H1 (cell line): ENCODE results near the gene PDE4B. TPM values are rescaled to one million over a fixed set of nuclear protein-coding genes. Genes with fewer than 3 reads are reported as not detected.

ENCODE experiments used
- BCL11A ChIP-seq, 2 experiments: IDR thresholded peaks; one replicate each; pipeline ENCODE4 v1.6.1; 2011; ENCODE audit warnings: low read depth in 2 of 2, low read length in 2 of 2, mild to moderate bottlenecking in 2 of 2
- CBX8 ChIP-seq: fragments of 300-800, 300-1000 bp; sonication (generic); IDR thresholded peaks from 2 replicates; pipeline ENCODE4 v1.7.1; 2016; ENCODE audit warnings: low read depth, low read length, borderline replicate concordance
- EZH2 ChIP-seq: fragments of 200-600 bp; sonication (generic); IDR thresholded peaks from 2 replicates; pipeline ENCODE4 v1.7.1; 2012; ENCODE audit warnings: low read depth, mild to moderate bottlenecking, moderate library complexity, low read length, inconsistent platforms; ENCODE audit not compliant: severe bottlenecking
- HDAC6 ChIP-seq: IDR thresholded peaks from one replicate; pipeline ENCODE4 v1.7.1; 2012; ENCODE audit warnings: low read depth, mild to moderate bottlenecking, inconsistent platforms, low read length, moderate library complexity
- JUN ChIP-seq: IDR thresholded peaks from 2 replicates; pipeline ENCODE4 v1.6.1; 2011; ENCODE audit warnings: low read depth, mild to moderate bottlenecking, improper control_type of control experiment, low read length
- RNF2 ChIP-seq: fragments of 200-900, 300-1000 bp; sonication (generic); IDR thresholded peaks from 2 replicates; pipeline ENCODE4 v1.7.1; 2016; ENCODE audit warnings: borderline replicate concordance, low read depth, mild to moderate bottlenecking, antibody characterized with exemption, low read length; ENCODE audit not compliant: poor library complexity, severe bottlenecking; ENCODE audit errors: missing control alignments
- SIN3A ChIP-seq, 2 experiments: IDR thresholded peaks in 1 of 2; conservative IDR thresholded peaks in 1 of 2; 2 replicates each; pipeline ENCODE4 v1.6.1; 2011 to 2012; ENCODE audit warnings: low read length in 2 of 2, improper control_type of control experiment in 1 of 2, low read depth in 1 of 2, mild to moderate bottlenecking in 1 of 2
- SP1 ChIP-seq: IDR thresholded peaks from 2 replicates; pipeline ENCODE4 v1.6.1; 2011; ENCODE audit warnings: low read depth, low read length
- SP4 ChIP-seq: IDR thresholded peaks from 2 replicates; pipeline ENCODE4 v1.6.1; 2012; ENCODE audit warnings: low read length, inconsistent platforms
- polyA plus RNA-seq, 7 experiments: library from polyadenylated mRNA; depleted of rRNA in 3 of 7; stranded (reverse) in 5 of 7; unstranded in 2 of 7; fragments of >200 nt in 5 of 7; fragments of 200-250 nt in 2 of 7; gene quantifications; 1 replicate in 5 of 7; 2 replicates in 1 of 7; 4 replicates in 1 of 7; pipeline versions ENCODE4 v1.2.1 to v1.2.3, GENCODE V29; 2011 to 2013; ENCODE audit warnings: missing spikeins in 2 of 7, mixed read lengths in 2 of 7
- total RNA-seq: library from RNA; stranded (reverse); fragmentation: NEBNext Ultra II Directional; extraction: Animal tissue kit (Norgen Biotek cat#: 25700); gene quantifications from 2 replicates; pipeline ENCODE4 v1.2.1, GENCODE V29; 2021
- TF ChIP-seq, protein P1 (sequence below): fragments of 300-600 bp; sonication (generic); IDR thresholded peaks from 2 replicates; pipeline ENCODE4 v1.7.1; 2012; ENCODE audit warnings: low read length, moderate library complexity, mild to moderate bottlenecking, inconsistent platforms; ENCODE audit not compliant: insufficient replicate concordance

PDE4B gene
- total and polyA plus RNA-seq, 2 of the 8 experiments (the other 6 are each of a cell fraction or from before 2014, with no cell fraction given): 5.0 to 15.1 TPM

- TF ChIP-seq, protein P1, sequence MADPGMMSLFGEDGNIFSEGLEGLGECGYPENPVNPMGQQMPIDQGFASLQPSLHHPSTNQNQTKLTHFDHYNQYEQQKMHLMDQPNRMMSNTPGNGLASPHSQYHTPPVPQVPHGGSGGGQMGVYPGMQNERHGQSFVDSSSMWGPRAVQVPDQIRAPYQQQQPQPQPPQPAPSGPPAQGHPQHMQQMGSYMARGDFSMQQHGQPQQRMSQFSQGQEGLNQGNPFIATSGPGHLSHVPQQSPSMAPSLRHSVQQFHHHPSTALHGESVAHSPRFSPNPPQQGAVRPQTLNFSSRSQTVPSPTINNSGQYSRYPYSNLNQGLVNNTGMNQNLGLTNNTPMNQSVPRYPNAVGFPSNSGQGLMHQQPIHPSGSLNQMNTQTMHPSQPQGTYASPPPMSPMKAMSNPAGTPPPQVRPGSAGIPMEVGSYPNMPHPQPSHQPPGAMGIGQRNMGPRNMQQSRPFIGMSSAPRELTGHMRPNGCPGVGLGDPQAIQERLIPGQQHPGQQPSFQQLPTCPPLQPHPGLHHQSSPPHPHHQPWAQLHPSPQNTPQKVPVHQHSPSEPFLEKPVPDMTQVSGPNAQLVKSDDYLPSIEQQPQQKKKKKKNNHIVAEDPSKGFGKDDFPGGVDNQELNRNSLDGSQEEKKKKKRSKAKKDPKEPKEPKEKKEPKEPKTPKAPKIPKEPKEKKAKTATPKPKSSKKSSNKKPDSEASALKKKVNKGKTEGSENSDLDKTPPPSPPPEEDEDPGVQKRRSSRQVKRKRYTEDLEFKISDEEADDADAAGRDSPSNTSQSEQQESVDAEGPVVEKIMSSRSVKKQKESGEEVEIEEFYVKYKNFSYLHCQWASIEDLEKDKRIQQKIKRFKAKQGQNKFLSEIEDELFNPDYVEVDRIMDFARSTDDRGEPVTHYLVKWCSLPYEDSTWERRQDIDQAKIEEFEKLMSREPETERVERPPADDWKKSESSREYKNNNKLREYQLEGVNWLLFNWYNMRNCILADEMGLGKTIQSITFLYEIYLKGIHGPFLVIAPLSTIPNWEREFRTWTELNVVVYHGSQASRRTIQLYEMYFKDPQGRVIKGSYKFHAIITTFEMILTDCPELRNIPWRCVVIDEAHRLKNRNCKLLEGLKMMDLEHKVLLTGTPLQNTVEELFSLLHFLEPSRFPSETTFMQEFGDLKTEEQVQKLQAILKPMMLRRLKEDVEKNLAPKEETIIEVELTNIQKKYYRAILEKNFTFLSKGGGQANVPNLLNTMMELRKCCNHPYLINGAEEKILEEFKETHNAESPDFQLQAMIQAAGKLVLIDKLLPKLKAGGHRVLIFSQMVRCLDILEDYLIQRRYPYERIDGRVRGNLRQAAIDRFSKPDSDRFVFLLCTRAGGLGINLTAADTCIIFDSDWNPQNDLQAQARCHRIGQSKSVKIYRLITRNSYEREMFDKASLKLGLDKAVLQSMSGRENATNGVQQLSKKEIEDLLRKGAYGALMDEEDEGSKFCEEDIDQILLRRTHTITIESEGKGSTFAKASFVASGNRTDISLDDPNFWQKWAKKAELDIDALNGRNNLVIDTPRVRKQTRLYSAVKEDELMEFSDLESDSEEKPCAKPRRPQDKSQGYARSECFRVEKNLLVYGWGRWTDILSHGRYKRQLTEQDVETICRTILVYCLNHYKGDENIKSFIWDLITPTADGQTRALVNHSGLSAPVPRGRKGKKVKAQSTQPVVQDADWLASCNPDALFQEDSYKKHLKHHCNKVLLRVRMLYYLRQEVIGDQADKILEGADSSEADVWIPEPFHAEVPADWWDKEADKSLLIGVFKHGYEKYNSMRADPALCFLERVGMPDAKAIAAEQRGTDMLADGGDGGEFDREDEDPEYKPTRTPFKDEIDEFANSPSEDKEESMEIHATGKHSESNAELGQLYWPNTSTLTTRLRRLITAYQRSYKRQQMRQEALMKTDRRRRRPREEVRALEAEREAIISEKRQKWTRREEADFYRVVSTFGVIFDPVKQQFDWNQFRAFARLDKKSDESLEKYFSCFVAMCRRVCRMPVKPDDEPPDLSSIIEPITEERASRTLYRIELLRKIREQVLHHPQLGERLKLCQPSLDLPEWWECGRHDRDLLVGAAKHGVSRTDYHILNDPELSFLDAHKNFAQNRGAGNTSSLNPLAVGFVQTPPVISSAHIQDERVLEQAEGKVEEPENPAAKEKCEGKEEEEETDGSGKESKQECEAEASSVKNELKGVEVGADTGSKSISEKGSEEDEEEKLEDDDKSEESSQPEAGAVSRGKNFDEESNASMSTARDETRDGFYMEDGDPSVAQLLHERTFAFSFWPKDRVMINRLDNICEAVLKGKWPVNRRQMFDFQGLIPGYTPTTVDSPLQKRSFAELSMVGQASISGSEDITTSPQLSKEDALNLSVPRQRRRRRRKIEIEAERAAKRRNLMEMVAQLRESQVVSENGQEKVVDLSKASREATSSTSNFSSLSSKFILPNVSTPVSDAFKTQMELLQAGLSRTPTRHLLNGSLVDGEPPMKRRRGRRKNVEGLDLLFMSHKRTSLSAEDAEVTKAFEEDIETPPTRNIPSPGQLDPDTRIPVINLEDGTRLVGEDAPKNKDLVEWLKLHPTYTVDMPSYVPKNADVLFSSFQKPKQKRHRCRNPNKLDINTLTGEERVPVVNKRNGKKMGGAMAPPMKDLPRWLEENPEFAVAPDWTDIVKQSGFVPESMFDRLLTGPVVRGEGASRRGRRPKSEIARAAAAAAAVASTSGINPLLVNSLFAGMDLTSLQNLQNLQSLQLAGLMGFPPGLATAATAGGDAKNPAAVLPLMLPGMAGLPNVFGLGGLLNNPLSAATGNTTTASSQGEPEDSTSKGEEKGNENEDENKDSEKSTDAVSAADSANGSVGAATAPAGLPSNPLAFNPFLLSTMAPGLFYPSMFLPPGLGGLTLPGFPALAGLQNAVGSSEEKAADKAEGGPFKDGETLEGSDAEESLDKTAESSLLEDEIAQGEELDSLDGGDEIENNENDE: no peak
- no peak for TF ChIP-seq SIN3A (conservative IDR thresholded peaks at IDR 0.05 in 1 of 2, IDR thresholded peaks at IDR 0.05 in 1 of 2; ENCODE audit: low read depth in 1 of 2, low read length in 2 of 2)
- no peak for TF ChIP-seq RNF2
- no peak for TF ChIP-seq EZH2
- TF ChIP-seq SP1: no peak
- no peak for TF ChIP-seq SP4
- no peak for TF ChIP-seq HDAC6
- TF ChIP-seq BCL11A (IDR thresholded peaks at IDR 0.05; ENCODE audit: low read depth in 2 of 2, low read length in 2 of 2): no peak
- no peak for TF ChIP-seq CBX8
- TF ChIP-seq JUN: no peak
Observed at GRCh38 chr1:65897485-65897884, 104.8 kb downstream of the PDE4B start (continued).
